ENCODE data around the gene FUT6.
"Not testable (repeated sequence)": the region's sequence is repeated elsewhere in the genome, so short reads cannot be mapped to it uniquely, and the experiment has no call there.

Gene FUT6

DNA sequence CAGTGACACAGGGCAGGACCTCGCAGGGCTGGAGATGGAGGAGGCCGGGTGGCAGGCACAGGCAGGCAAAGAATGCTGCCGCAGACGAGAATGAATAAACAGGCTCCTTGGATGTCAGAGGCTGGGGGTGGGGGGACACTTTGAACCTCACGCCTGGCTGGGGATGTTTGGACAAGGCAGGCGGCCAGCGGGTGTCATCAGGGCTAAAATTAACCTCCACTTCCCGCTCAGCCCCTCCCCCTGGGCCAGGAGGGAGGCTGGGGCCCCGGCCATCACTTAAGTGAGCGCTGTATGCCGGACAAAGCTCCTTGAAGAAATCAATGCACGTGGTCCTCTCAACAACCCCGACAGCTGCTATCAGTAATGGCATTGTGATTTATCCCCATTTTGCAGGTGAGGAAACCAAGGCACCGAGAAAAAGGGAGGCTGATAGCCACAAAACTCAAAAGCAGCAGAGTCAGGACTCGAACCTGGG, 41.1 kb upstream of the FUT6 start:
- TF ChIP-seq, protein P1, sequence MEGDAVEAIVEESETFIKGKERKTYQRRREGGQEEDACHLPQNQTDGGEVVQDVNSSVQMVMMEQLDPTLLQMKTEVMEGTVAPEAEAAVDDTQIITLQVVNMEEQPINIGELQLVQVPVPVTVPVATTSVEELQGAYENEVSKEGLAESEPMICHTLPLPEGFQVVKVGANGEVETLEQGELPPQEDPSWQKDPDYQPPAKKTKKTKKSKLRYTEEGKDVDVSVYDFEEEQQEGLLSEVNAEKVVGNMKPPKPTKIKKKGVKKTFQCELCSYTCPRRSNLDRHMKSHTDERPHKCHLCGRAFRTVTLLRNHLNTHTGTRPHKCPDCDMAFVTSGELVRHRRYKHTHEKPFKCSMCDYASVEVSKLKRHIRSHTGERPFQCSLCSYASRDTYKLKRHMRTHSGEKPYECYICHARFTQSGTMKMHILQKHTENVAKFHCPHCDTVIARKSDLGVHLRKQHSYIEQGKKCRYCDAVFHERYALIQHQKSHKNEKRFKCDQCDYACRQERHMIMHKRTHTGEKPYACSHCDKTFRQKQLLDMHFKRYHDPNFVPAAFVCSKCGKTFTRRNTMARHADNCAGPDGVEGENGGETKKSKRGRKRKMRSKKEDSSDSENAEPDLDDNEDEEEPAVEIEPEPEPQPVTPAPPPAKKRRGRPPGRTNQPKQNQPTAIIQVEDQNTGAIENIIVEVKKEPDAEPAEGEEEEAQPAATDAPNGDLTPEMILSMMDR (IDR thresholded peaks at IDR 0.05) = no peak
- H3K27ac ChIP-seq = no peak overlapping the region
- H3K27me3 ChIP-seq = peaks cover 3 to 65% of the 10 kb centered on the region in 2 donors
- H3K4me3 ChIP-seq = no peak overlapping the region
- H3K9me3 ChIP-seq = no peaks in the 10 kb centered on the region
- H3K36me3 ChIP-seq = no peaks in the 10 kb centered on the region
- DNase-seq = no peak
- intact Hi-C loops (cut with DNase I; ENCODE audit: low total_unique reads) = no loop called here
- H3K4me1 ChIP-seq = peaks cover 0 to 12% (median 11%) of the 10 kb centered on the region in 4 donors

DNA sequence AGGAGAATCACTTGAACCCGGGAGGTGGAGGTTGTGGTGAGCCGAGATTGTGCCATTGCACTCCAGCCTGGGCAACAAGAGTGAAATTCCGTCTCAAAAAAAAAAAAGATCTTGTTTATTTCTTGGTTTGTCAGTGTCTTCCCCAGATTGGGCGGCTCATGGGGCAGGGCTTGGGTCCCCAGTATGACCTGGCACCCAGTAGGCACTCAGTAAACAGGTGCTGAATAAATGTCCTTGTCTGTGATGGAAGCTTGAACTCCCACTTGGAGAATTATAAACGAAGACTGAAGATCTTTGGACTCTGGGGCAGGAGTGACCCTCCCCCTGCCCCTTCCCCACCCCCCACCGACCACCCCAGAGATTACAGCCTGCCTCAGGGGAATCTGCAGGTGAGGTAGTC, 40.7 kb upstream of the FUT6 start:
- H3K4me1 ChIP-seq = peaks cover 0 to 12% (median 11%) of the 10 kb centered on the region in 4 donors
- H3K9me3 ChIP-seq = no peaks in the 10 kb centered on the region
- H3K27me3 ChIP-seq = peaks cover 3 to 69% of the 10 kb centered on the region in 2 donors
- H3K36me3 ChIP-seq = no peaks in the 10 kb centered on the region
- H3K27ac ChIP-seq = no peak overlapping the region
- TF ChIP-seq, protein P1 (IDR thresholded peaks at IDR 0.05) = no peak
- no peak overlapping the region for H3K4me3 ChIP-seq
- no peak for DNase-seq
- intact Hi-C loops (cut with DNase I; ENCODE audit: low total_unique reads) = no loop called here

DNA sequence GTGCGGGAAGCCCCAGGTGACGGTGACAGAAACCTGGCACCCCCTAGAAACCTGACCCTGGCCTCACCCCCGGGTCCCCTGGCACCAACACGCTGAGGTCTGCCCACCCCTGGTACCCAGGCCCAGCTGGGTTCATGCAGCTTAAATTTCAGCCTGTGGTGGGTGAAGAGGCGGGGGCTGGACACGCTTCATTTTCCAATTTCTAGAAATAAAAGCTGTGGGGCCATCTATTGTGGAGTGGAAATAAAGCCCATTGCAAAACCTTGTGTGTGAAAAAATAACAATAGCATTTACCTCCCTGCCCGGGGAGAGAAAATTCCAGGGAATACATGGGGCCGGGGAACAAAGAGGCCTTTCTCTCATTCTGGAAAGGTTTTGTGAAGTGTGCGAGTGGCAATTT, 38.4 kb upstream of the FUT6 start:
- no peak for DNase-seq
- peaks cover 0 to 12% (median 11%) of the 10 kb centered on the region in 4 donors for H3K4me1 ChIP-seq
- H3K36me3 ChIP-seq = no peaks in the 10 kb centered on the region
- no peak overlapping the region for H3K4me3 ChIP-seq
- intact Hi-C loops (cut with DNase I; ENCODE audit: low total_unique reads) = no loop called here
- H3K27me3 ChIP-seq = peaks cover 3 to 82% of the 10 kb centered on the region in 2 donors
- TF ChIP-seq, protein P1 (IDR thresholded peaks at IDR 0.05) = no peak
- no peaks in the 10 kb centered on the region for H3K9me3 ChIP-seq
- no peak overlapping the region for H3K27ac ChIP-seq

DNA sequence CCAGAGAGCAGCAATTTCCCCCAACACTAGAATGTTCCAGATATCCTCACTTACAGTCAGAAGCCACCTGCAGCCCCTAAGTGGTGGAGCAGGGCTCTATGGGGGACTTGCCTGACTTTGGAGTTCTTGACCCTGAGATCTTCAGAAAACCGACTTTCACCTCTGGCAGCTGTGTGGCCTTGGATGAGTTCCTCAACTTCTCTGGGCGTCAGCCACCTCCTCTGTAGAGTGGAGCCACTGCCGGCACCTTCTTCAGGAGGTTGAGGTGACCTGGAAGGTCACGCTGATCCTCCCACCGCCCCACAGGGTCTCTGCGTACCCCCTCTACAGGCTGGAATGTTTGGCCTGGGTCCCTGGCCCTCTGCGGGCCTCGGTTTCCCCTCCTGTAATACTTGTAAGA, 37.9 kb upstream of the FUT6 start:
- TF ChIP-seq, protein P1 (IDR thresholded peaks at IDR 0.05) = no peak
- peaks cover 3 to 82% of the 10 kb centered on the region in 2 donors for H3K27me3 ChIP-seq
- H3K4me1 ChIP-seq = peaks cover 0 to 12% (median 11%) of the 10 kb centered on the region in 4 donors
- no peak overlapping the region for H3K27ac ChIP-seq
- DNase-seq = no peak
- no peaks in the 10 kb centered on the region for H3K36me3 ChIP-seq
- intact Hi-C loops (cut with DNase I; ENCODE audit: low total_unique reads) = no loop called here
- H3K4me3 ChIP-seq = no peak overlapping the region
- H3K9me3 ChIP-seq = no peaks in the 10 kb centered on the region

DNA sequence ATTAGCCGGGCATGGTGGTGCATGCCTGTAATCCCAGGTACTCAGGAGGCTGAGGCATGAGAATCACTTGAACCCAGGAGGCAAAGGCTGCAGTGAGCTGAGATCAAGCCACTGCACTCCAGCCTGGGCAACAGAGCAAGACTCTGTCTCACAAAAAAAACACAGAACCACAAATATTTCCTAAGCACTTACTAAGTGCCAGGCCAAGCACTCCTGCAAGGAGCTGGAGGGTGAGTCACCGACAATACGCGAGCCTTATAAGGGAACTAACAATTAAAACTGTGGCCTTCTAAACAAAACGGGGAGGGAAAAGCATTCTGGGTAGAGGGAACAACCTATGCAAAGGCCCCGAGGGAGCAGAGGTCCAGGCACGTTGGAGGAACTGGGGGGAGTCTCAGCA, 35.0 kb upstream of the FUT6 start:
- H3K9me3 ChIP-seq; DNase-seq; intact Hi-C loops (cut with DNase I; ENCODE audit: low total_unique reads); H3K4me1 ChIP-seq; H3K36me3 ChIP-seq; H3K27ac ChIP-seq; H3K4me3 ChIP-seq: not testable (repeated sequence)
- peaks cover 3 to 60% of the 10 kb centered on the region in 2 donors for H3K27me3 ChIP-seq

DNA sequence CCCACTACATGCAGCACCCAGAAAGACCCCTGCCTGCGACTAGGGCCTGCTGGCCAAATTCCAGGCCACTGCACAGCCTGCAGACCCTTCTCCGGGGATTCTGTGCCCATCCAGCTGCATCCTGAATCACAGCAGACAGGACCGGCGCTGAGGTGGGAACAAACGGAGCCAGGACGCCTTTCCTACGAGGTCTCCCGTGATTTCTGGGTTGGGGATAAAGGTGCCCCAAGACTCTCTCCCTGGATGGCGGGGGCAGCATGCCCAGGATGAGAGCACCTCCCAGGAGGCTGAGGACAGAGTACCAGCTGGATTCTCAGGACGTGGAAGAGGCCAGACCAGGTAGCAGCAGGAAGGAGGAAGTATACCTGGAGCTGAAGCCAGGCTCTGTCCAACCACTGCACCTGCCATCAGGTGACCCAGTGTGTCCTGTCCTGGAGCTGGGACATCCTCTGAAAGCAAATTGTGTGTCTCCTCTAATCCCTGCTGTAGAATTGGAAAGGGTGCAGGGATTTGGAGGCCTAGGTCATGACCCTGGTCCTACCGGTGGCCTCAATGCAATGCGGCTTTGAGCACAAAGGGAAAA, 34.2 kb upstream of the FUT6 start:
- intact Hi-C loops (cut with DNase I; ENCODE audit: low total_unique reads) = no loop called here
- TF ChIP-seq, protein P1 (IDR thresholded peaks at IDR 0.05) = no peak
- Histone ChIP-seq H3K4me1 (no peaks in the 10 kb centered on the region), H3K4me3 (no peak overlapping the region), H3K27ac (no peak overlapping the region), H3K9me3 (no peaks in the 10 kb centered on the region), H3K36me3 (no peaks in the 10 kb centered on the region), H3K27me3 (peaks cover 3 to 52% of the 10 kb centered on the region in 2 donors)
- no peak for DNase-seq
